Stimulated activated CD8-positive, alpha-beta memory T cell treated with anti-CD3 and anti-CD28 coated beads, Interleukin-7, amount 100 ng/mL, for 24 hours (primary cell): ENCODE measurements around the gene B4GALNT1.
"Not testable (repeated sequence)": the region's sequence is repeated elsewhere in the genome, so short reads cannot be mapped to it uniquely, and the experiment has no call there.

ENCODE experiments used
- DNase-seq: peaks from one replicate; pipeline ENCODE4 v3.0.0-alpha.2; 2020; ENCODE audit warnings: low read depth

The B4GALNT1 gene

DNA sequence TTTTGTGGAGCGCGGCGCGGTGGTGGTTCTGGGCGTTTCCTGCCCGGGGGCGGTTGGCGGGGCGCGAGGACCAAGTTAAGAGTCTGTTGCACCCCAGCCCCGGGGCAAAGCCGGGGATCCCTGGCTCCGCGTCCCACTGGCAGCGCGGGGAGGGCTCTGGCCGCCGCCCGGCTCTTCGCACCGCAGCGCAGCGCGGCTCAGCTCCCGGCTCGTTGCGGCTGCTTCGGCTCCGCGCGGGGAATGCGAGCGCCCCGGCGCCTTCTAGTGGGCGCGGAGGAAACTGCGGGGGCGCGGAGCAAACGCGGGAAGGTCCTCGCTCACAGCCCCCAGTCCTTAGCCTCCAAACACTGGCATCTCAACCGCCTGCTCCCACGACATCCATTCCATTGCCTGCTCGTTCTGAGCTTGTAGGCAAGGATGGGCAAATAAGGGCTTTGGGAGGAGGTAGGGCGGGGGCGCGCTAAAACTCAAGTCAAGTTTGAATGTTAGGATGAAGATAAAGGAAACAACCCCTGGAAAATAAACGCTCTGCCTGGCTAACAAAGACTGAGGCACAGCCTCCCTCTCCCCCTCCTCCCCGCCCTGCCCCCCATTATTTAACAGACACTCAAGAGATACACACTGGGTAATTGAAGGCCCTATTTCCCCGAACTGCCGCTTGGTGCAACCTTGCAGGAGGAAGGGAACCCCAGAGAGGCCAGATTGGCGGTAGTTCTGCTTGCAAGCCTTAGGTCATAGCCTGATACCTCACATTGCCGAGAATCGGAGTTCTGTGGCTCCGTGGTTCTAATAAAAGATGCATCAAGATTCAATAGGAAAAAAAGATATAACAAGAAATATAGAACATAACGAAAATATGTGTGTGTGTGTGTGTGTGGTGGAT, at the start of gene B4GALNT1:
Gene B4GALNT1 (minus strand): TSS at position 244 of the 883 bp plus-strand sequence. CDS start 1,069 bp downstream, outside the sequence.
- DNase-seq = no peak

- DNase-seq = no peak
Measured at GRCh38 chr12:57679697-57680096, 46.7 kb upstream of the B4GALNT1 start.

GRCh38 chr12:57677947-57678346, 44.9 kb upstream of the B4GALNT1 start:
- DNase-seq = not testable (repeated sequence)

- DNase-seq = no peak
Measured at GRCh38 chr12:57674691-57675090, 41.7 kb upstream of the B4GALNT1 start.

DNA sequence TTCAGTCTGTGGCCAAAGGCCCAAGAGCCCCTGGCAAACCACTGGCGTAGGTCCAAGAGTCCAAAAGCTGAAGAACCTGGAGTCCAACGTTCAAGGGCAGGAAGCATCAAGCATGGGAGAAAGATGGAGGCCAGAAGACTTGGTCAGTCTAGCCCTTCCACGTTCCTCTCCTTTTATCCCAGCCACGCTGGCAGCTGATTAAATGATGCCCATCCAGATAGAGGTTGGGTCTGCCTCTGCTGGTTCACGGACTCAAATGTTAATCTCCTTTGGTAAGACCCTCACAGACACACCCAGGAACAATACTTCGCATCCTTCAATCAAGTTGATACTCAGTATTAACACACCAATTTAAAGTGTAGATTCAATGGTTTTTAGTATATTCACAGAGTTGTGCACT, 39.8 kb upstream of the B4GALNT1 start:
- DNase-seq = no peak

DNA sequence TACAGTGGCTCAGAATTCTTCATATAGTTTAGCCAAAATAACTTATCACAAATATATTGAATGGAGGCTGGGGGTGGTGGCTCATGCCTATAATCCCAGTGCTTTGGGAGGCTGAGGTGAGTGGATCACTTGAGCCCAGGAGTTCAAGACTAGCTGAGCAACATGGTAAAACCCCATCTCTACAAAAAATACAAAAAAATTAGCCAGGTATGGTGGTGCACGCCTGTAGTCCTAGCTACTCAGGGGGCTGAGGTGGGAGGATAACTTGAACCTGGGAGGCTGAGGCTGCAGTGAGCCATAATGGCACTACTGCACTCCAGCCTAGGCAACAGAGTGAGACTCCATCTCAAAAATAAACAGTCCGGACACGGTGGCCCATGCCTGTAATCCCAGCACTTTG, 38.8 kb upstream of the B4GALNT1 start:
- not testable (repeated sequence) for DNase-seq

DNA sequence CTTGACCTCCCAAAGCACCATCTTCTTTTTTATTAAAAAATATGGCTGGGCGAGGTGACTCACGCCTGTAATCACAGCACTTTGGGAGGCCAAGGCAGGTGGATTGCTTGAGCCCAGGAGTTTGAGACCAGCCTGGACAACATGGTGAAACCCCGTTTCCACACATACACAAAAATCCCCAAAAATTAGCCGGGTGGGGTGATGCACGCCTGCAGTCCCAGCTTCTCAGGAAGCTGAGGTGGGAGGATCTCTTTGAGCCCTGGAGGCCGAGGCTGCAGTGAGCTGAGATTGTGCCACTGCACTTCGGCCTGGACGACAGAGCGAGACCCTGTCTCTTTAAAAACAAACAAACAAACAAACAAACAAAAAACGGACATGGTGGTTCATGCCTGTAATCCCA, 36.7 kb upstream of the B4GALNT1 start:
- DNase-seq = not testable (repeated sequence)

DNA sequence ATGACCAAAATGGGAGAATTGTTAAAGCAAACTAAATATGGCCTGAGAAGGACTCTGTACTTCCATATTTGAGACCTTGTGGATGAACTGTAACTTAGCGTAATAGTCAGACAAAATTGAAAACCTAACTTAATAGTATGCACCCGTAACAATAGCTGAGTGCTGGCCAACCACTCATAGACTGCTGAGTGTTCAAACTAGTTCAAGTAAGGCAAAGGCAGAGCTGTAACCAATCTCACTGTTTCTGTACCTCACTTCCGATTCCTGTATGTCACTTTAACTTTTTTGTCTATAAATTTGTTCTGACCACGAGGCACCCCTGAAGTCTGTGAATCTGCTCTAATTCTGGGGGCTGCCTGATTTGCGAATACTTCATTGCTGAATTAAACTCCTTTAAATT, 33.9 kb upstream of the B4GALNT1 start:
- DNase-seq = no peak

GRCh38 chr12:57665066-57665820, 32.2 kb upstream of the B4GALNT1 start:
- DNase-seq = not testable (repeated sequence)

- no peak for DNase-seq
Measured at GRCh38 chr12:57661376-57661775, 28.4 kb upstream of the B4GALNT1 start.

GRCh38 chr12:57658890-57659289, 25.9 kb upstream of the B4GALNT1 start:
- DNase-seq = no peak

- DNase-seq = no peak
Measured at GRCh38 chr12:57657744-57658143, 24.7 kb upstream of the B4GALNT1 start.

GRCh38 chr12:57656408-57656807, 23.4 kb upstream of the B4GALNT1 start:
- not testable (repeated sequence) for DNase-seq

GRCh38 chr12:57655541-57656240, 22.7 kb upstream of the B4GALNT1 start:
- DNase-seq = no peak

GRCh38 chr12:57654042-57654441, 21.0 kb upstream of the B4GALNT1 start:
- no peak for DNase-seq

DNA sequence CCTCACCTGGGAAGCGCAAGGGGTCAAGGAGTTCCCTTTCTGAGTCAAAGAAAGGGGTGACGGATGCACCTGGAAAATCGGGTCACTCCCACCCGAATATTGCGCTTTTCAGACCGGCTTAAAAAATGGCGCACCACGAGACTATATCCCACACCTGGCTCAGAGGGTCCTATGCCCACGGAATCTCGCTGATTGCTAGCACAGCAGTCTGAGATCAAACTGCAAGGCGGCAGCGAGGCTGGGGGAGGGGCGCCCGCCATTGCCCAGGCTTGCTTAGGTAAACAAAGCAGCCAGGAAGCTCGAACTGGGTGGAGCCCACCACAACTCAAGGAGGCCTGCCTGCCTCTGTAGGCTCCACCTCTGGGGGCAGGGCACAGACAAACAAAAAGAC, 13.7 kb upstream of the B4GALNT1 start:
- DNase-seq = not testable (repeated sequence)

- not testable (repeated sequence) for DNase-seq
Measured at GRCh38 chr12:57645990-57646658, 13.1 kb upstream of the B4GALNT1 start.

DNA sequence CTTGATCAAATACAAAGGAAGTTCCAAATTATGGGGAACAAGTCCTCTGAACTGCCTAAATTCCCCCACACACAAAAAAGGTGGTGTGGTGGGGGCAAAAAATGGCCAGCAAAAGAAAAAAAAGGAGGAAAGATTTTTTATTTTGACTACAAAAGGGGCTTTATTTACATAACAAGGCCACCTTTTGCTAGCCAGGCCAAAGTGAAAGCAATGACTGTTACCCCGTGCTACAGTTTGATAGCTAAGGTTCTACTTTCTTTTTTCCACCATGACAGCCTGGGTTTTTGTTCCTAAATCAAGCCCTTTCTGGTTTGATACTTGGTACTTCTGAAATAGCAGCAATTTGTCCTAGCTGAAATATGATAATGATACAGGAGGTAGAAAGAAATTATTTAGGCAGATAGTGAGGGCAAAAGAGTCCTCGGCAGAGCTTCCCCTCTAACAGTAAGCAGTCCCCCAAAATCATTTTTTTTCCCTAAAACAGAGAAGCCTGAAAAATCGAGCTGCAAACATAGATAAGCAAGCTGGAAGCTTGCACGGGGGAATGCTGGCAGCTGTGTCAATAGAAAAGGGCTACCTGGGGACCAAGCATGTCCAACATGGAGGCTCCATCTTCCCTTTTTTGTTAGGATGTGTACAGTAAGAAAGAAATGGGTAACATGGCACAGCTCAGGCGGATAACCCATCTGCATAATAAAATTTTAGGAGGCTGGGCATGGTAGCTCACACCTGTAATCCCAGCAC, 8.9 kb upstream of the B4GALNT1 start:
- no peak for DNase-seq

DNA sequence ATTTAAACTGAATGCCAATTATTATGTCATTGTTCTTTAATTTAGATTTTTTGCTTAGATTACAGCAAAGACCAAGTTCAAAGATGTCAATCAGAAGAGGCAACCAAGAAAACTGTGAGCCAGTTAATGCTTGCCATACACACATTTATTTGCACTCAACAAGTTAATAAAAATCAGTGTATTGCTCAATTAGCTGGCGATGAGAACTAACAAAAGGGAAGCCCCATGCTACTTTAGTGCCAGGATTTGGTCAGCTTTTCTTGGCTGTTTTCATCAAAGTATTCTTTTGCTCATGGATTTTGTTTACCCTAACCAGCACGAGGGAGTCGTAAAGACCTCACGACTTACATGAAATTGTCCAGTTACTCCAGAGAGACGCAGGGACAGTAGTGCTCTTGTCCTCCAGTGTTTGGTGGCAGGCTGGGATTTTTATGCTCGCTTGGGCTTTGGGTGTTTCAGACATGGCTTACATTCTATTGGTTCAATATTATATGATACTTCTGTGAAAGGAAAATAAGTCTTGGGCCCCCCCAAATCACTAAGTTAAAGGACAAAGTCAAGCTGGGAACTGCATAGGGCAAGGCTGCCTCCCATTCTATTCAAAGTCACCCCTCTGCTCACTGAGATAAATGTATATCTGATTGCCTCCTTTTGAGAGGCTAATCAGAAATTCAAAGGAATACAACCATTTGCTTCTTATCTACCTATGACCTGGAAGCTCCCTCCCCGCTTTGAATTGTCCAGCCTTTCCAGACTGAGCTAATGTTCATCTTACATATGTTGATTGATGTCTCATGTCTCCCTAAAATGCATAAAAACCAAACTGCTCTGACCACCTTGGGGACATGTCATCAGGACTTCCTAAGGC, 7.4 kb upstream of the B4GALNT1 start:
- no peak for DNase-seq

DNA sequence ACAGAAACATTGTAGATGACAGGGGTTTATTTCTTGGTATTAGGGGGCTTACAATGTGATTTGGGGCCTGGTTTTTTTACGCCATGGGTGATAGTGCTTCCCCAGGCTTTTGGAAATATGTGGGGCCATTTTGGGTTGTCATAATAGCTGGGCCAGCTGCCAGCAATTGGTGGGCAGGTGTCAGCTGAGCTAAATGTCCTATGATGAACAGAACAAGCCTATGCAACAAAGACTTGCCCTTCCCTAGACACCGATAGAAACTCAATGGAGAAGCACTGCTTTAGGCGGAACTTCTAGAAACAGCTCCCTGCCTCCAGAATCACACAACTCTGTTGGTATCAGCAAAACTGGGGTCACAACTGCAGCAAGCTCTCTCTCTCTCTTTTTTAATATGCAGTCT, 5.1 kb upstream of the B4GALNT1 start:
- DNase-seq = no peak
